BJ (cell line): ENCODE data around the gene RABGAP1. TPM values are rescaled to one million over a fixed set of nuclear protein-coding genes. Genes with fewer than 3 reads are reported as not detected.
A peak's percentile ranks its signal among the peaks of the same experiment; 100 is the strongest.

Source experiments
- CTCF ChIA-PET: fragments of 350-600 bp; formaldehyde crosslinking; extraction: SDS; loops from one replicate; lab custom pipeline; 2021; ENCODE audit warnings: antibody characterized with exemption, inconsistent platforms; lab: Yijun Ruan, JAX
- POLR2A ChIA-PET: fragments of 300-600 bp; sonication (Branson Sonifier 250); formaldehyde crosslinking; extraction: SDS; loops from one replicate; lab custom pipeline; 2021; ENCODE audit warnings: antibody characterized with exemption; lab: Charles Lee
- DNase-seq: peaks from one replicate; pipeline ENCODE4 v3.0.0-alpha.2; 2011; ENCODE audit warnings: low read depth
- H3K27me3 ChIP-seq: 2 replicates; pipeline ENCODE4 v1.6.0; 2011; ENCODE audit warnings: low read length; ENCODE audit not compliant: control insufficient read depth, insufficient read depth
- H3K36me3 ChIP-seq: 2 replicates; pipeline ENCODE4 v1.5.1; 2011; ENCODE audit warnings: low read length; ENCODE audit not compliant: control insufficient read depth, insufficient read depth
- H3K4me3 ChIP-seq: 2 replicates; pipeline ENCODE4 v1.5.1; 2011; ENCODE audit warnings: low read depth, mild to moderate bottlenecking, control low read depth, low read length
- polyA plus RNA-seq: library from polyadenylated mRNA; depleted of rRNA; stranded (reverse); fragments of >200 nt; gene quantifications from 2 replicates; pipeline ENCODE4 v1.2.3, GENCODE V29; 2011
- TF ChIP-seq, protein P1 (sequence below): IDR thresholded peaks from 2 replicates; pipeline ENCODE4 v1.5.1; 2011; ENCODE audit warnings: low read depth, mild to moderate bottlenecking, control low read depth, inconsistent platforms, low read length, moderate library complexity; ENCODE audit not compliant: insufficient read depth

Gene RABGAP1
- polyA plus RNA-seq, 1 experiment: 30.8 TPM

DNA sequence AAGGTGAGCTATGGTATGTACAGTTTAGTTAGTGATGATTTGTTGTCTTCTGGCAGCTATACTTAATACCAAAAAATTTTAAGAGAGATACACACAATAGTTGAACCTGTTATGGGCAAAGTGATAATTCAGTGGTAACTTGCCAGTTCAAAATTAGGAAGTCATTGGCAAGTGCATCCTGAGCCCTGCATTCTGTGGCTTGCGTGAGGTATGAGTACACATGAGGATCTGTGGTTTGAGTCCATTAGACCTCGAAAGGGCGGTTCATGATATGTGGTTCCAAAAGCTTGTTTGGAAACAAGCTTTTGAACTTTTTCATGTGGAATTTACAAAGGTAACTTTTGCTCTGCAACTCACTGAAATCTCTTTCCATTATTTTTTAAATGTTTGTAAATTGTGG lies 139.6 kb downstream of the RABGAP1 start:
- CTCF ChIA-PET: interaction anchor here (0.5 to 4.5 kb wide), 7 partner anchors 11 to 1229 kb away, joined by 3 to 65 read pairs (median 6); no protein-coding TSS in a partner anchor
- no peak for DNase-seq
- no peaks in the 10 kb centered on the region for H3K27me3 ChIP-seq
- TF ChIP-seq, protein P1, sequence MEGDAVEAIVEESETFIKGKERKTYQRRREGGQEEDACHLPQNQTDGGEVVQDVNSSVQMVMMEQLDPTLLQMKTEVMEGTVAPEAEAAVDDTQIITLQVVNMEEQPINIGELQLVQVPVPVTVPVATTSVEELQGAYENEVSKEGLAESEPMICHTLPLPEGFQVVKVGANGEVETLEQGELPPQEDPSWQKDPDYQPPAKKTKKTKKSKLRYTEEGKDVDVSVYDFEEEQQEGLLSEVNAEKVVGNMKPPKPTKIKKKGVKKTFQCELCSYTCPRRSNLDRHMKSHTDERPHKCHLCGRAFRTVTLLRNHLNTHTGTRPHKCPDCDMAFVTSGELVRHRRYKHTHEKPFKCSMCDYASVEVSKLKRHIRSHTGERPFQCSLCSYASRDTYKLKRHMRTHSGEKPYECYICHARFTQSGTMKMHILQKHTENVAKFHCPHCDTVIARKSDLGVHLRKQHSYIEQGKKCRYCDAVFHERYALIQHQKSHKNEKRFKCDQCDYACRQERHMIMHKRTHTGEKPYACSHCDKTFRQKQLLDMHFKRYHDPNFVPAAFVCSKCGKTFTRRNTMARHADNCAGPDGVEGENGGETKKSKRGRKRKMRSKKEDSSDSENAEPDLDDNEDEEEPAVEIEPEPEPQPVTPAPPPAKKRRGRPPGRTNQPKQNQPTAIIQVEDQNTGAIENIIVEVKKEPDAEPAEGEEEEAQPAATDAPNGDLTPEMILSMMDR: no peak
- H3K4me3 ChIP-seq: no peak overlapping the region
- H3K36me3 ChIP-seq: peaks cover 7% of the 10 kb centered on the region
- POLR2A ChIA-PET: no interaction called here

DNA sequence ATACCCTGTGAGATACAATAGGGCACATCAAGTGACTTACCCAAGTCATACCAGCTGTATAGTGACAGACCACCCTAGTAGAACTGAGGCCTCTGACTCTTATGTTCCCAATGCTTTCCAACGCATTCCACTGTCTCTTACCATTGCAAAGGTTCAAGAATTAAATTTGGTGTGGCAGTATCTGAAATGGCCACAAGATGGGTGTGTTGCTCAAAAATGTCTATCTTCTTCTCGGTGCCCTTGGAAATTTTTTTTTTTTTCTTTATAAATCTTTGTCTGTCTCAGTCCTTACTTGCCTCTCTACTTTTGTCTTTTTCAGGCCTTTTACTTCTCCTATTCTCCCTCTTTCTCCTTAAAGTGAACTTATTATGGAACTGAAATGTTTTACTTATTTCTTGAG lies 141.0 kb downstream of the RABGAP1 start:
- H3K4me3 ChIP-seq: no peak overlapping the region
- ChIA-PET CTCF (interaction anchor here (0.6 to 4.5 kb wide), 10 partner anchors 10 to 1730 kb away, joined by 3 to 65 read pairs (median 5); no protein-coding TSS in a partner anchor), POLR2A (no interaction called here)
- TF ChIP-seq, protein P1: peak; percentile 61
- peaks cover 6% of the 10 kb centered on the region for H3K36me3 ChIP-seq
- H3K27me3 ChIP-seq: no peaks in the 10 kb centered on the region
- no peak for DNase-seq

DNA sequence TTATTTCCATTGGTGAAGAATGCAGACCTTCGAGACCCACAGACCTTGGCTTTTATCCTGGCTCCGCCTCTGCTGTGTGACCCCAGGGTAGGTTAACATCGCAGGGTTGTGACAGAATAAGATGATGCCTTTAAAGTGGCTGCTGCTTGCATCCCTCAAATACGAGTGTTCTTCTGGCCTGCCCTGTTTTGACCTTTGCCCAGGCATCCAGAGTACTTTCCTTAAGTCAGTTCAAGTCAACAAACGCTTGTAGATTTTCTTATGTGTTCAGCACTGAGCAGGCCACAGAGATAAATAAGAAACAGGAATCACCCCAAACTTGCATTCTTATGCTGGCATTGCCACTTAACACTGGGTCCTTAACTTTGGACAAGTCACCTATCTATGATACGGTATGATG lies 142.9 kb downstream of the RABGAP1 start:
- H3K36me3 ChIP-seq: peaks cover 3% of the 10 kb centered on the region
- CTCF ChIA-PET: interaction anchor here (1.0 to 4.5 kb wide), 5 partner anchors 8 to 266 kb away, joined by 3 to 65 read pairs (median 19); no protein-coding TSS in a partner anchor
- TF ChIP-seq, protein P1: no peak
- no peak for DNase-seq
- no peak overlapping the region for H3K4me3 ChIP-seq
- H3K27me3 ChIP-seq: no peaks in the 10 kb centered on the region
- POLR2A ChIA-PET: no interaction called here

DNA sequence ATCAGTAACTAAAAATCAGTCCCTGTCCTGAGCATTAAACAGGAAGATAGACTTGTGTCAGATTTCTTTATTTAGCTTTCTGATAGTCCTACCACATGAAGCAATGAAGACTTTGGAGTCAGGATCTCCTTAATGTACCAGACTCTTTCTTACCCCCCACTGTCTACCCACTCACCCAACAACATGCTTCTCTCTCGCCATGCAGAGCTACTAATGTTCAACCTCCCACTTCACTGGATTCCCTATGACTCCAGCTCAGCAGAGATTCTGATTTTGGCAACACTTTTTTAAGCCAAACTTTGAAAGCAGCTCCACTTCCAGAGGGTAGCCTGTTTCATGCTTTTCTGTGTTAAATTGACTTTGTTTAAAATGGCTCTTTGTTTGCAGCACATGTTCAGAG lies 143.4 kb downstream of the RABGAP1 start:
- ChIA-PET POLR2A (no interaction called here), CTCF (interaction anchor here (1.0 to 2.7 kb wide), 3 partner anchors 10 to 265 kb away, joined by 3 to 19 read pairs (median 3); no protein-coding TSS in a partner anchor)
- no peak for DNase-seq
- Histone ChIP-seq H3K27me3 (no peaks in the 10 kb centered on the region), H3K4me3 (no peak overlapping the region), H3K36me3 (peaks cover 3% of the 10 kb centered on the region)
- TF ChIP-seq, protein P1: no peak

DNA sequence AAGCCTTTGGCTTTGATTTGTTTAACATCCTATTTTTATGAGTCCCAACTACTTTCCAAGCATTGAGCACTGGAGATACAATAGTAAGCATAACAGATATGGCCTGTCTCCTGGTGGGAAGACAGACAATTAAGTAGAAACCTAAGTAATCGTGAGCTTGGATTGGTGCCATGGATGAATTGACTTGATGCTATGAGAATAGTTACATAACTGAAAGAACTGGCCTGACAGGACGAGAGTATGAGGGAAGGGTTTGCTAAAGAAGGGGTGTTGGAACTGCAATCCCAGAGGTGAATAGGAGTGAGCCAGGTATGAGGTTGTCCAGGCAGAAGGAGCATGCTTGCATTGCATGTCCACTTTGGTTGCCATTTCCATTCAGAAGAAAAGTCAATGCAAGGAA lies 145.1 kb downstream of the RABGAP1 start:
- ChIA-PET CTCF (interaction anchor here (2.7 kb wide), 1 partner anchor 263 kb away, joined by 19 read pairs; no protein-coding TSS in a partner anchor), POLR2A (no interaction called here)
- Histone ChIP-seq H3K27me3 (no peaks in the 10 kb centered on the region), H3K36me3 (peaks cover 2% of the 10 kb centered on the region), H3K4me3 (no peak overlapping the region)
- TF ChIP-seq, protein P1: no peak
- DNase-seq: no peak
